BJ (cell line): ENCODE results near the gene H6PD. TPM values are rescaled to one million over a fixed set of nuclear protein-coding genes. Genes with fewer than 3 reads are reported as not detected.
A peak's percentile ranks its signal among the peaks of the same experiment; 100 is the strongest.

Source experiments
- CTCF ChIA-PET: fragments of 350-600 bp; formaldehyde crosslinking; extraction: SDS; loops from one replicate; lab custom pipeline; 2021; ENCODE audit warnings: antibody characterized with exemption, inconsistent platforms; lab: Yijun Ruan, JAX
- POLR2A ChIA-PET: fragments of 300-600 bp; sonication (Branson Sonifier 250); formaldehyde crosslinking; extraction: SDS; loops from one replicate; lab custom pipeline; 2021; ENCODE audit warnings: antibody characterized with exemption; lab: Charles Lee
- DNase-seq: peaks from one replicate; pipeline ENCODE4 v3.0.0-alpha.2; 2011; ENCODE audit warnings: low read depth
- H3K27me3 ChIP-seq: 2 replicates; pipeline ENCODE4 v1.6.0; 2011; ENCODE audit warnings: low read length; ENCODE audit not compliant: control insufficient read depth, insufficient read depth
- H3K36me3 ChIP-seq: 2 replicates; pipeline ENCODE4 v1.5.1; 2011; ENCODE audit warnings: low read length; ENCODE audit not compliant: control insufficient read depth, insufficient read depth
- H3K4me3 ChIP-seq: 2 replicates; pipeline ENCODE4 v1.5.1; 2011; ENCODE audit warnings: low read depth, mild to moderate bottlenecking, control low read depth, low read length
- CTCF ChIP-seq: IDR thresholded peaks from 2 replicates; pipeline ENCODE4 v1.5.1; 2011; ENCODE audit warnings: low read depth, mild to moderate bottlenecking, control low read depth, inconsistent platforms, low read length, moderate library complexity; ENCODE audit not compliant: insufficient read depth
- polyA plus RNA-seq: library from polyadenylated mRNA; depleted of rRNA; stranded (reverse); fragments of >200 nt; gene quantifications from 2 replicates; pipeline ENCODE4 v1.2.3, GENCODE V29; 2011

H6PD gene
- polyA plus RNA-seq, 1 experiment = 16.6 TPM

GRCh38 chr1:9282696-9282955 is 48.1 kb downstream of the H6PD start:
- H3K27me3 ChIP-seq = no peaks in the 10 kb centered on the region
- no peak for TF ChIP-seq CTCF
- H3K4me3 ChIP-seq = no peak overlapping the region
- ChIA-PET CTCF (interaction anchor here (0.6 to 3.5 kb wide), 7 partner anchors 8 to 933 kb away, joined by 3 to 29 read pairs (median 4); no protein-coding TSS in a partner anchor), POLR2A (no interaction called here)
- no peaks in the 10 kb centered on the region for H3K36me3 ChIP-seq
- no peak for DNase-seq

GRCh38 chr1:9284061-9284460 is 49.5 kb downstream of the H6PD start:
- Histone ChIP-seq H3K27me3 (no peaks in the 10 kb centered on the region), H3K36me3 (no peaks in the 10 kb centered on the region), H3K4me3 (no peak overlapping the region)
- CTCF ChIA-PET = interaction anchor here (1.2 to 1.9 kb wide), 2 partner anchors 172 to 207 kb away, joined by 6 to 11 read pairs; no protein-coding TSS in a partner anchor
- TF ChIP-seq CTCF = no peak
- no peak for DNase-seq
- POLR2A ChIA-PET = no interaction called here

- no peaks in the 10 kb centered on the region for H3K27me3 ChIP-seq
- no peak for TF ChIP-seq CTCF
- ChIA-PET CTCF (interaction anchor here (1.5 to 1.7 kb wide), 3 partner anchors 169 to 208 kb away, joined by 4 to 11 read pairs (median 4); no protein-coding TSS in a partner anchor), POLR2A (no interaction called here)
- no peak overlapping the region for H3K4me3 ChIP-seq
- no peak for DNase-seq
- no peaks in the 10 kb centered on the region for H3K36me3 ChIP-seq
Observed at GRCh38 chr1:9286556-9286955, 52.0 kb downstream of the H6PD start.

GRCh38 chr1:9289090-9289534 is 54.5 kb downstream of the H6PD start:
- no peak for DNase-seq
- peak; percentile 83 for TF ChIP-seq CTCF
- Histone ChIP-seq H3K4me3 (no peak overlapping the region), H3K36me3 (no peaks in the 10 kb centered on the region), H3K27me3 (no peaks in the 10 kb centered on the region)
- ChIA-PET CTCF (interaction anchor here (0.6 to 5.8 kb wide), 29 partner anchors 9 to 370 kb away, joined by 3 to 102 read pairs (median 5); partner anchors contain the start of gene H6PD), POLR2A (no interaction called here)

- Histone ChIP-seq H3K27me3 (no peaks in the 10 kb centered on the region), H3K36me3 (no peaks in the 10 kb centered on the region), H3K4me3 (no peak overlapping the region)
- POLR2A ChIA-PET = interaction anchor here (0.6 kb wide), 1 partner anchor 177 kb away, joined by 4 read pairs; no protein-coding TSS in a partner anchor
- CTCF ChIA-PET = interaction anchor here (0.6 to 5.8 kb wide), 26 partner anchors 8 to 382 kb away, joined by 3 to 102 read pairs (median 5); partner anchors contain the start of gene H6PD
- no peak for TF ChIP-seq CTCF
- DNase-seq = no peak
Observed at GRCh38 chr1:9289711-9290485, 55.3 kb downstream of the H6PD start.
